ENCODE measurements around the gene SLC25A43.
"Not testable (repeated sequence)": the region's sequence is repeated elsewhere in the genome, so short reads cannot be mapped to it uniquely, and the experiment has no call there.

Gene SLC25A43

GRCh38 chrX:119398974-119399771 is at the start of gene SLC25A43:
SLC25A43 (plus strand) TSS chrX:119399336; CDS start chrX:119399404, 68 bp downstream.
- Histone ChIP-seq H3K9me3 (ENCODE audit: control insufficient read depth, insufficient read depth, low read length) (no peaks in the 10 kb centered on the region), H3K27ac (ENCODE audit: low read length) (no peak within 1 kb of the TSS), H3K4me1 (ENCODE audit: control insufficient read depth, insufficient read depth, low read length) (no peaks in the 10 kb centered on the region), H3K27me3 (ENCODE audit: control insufficient read depth, insufficient read depth, low read length) (no peaks in the 10 kb centered on the region), H3K4me3 (ENCODE audit: low read length) (peak within 1 kb of the TSS; percentile 58; the same call in 1 of the 2 replicates), H3K36me3 (ENCODE audit: control insufficient read depth, insufficient read depth, low read length) (no peaks in the 10 kb centered on the region)
- no peak for DNase-seq (ENCODE audit: low read depth, low spot score)
- WGBS (ENCODE audit: insufficient coverage, insufficient read length) = no CpG with 5 or more reads among the region's 77 CpGs

DNA sequence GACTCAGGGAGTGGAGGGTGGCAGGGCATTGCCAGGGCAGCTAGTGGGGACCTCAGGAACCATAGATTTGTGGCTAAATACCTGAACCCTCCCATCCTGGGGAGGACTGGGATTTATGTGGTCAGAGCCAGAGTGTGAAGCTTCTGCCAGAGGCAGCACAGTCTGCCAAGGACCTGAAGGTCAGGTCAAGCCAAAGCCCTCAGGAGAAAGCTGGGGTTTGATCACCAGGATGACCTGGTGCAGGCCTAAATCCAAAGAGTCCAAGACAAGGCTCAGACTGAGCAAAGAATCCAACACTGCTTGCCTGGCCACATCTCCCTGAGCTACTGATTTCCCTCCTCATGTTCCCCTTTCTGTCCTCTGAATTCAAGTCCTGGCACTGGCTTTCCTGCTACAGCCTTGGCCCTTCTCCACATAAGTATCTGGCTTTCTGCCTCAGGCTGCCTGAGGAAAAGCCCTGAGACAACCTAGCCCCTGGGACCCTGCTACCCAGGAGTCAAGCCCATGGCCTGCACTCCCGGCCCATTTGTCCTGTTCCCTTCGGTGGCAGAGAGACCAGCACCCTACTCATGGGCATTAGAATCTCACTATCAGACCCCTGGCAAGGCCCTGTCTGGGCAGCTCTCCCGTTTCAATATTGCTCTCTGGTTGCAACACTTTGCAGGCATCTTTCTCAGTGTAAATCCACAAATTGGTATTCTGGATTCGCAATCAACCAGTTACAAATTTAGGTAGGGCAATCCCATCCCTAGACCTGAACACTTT is 39.3 kb upstream of the SLC25A43 start:
- Histone ChIP-seq H3K27me3 (ENCODE audit: control insufficient read depth, insufficient read depth, low read length) (no peaks in the 10 kb centered on the region), H3K4me3 (ENCODE audit: low read length) (no peak overlapping the region), H3K36me3 (ENCODE audit: control insufficient read depth, insufficient read depth, low read length) (no peaks in the 10 kb centered on the region), H3K27ac (ENCODE audit: low read length) (no peak overlapping the region), H3K4me1 (ENCODE audit: control insufficient read depth, insufficient read depth, low read length) (no peaks in the 10 kb centered on the region), H3K9me3 (ENCODE audit: control insufficient read depth, insufficient read depth, low read length) (no peaks in the 10 kb centered on the region)
- WGBS (ENCODE audit: insufficient coverage, insufficient read length) = no CpG with 5 or more reads among the region's 4 CpGs
- DNase-seq (ENCODE audit: low read depth, low spot score) = no peak

DNA sequence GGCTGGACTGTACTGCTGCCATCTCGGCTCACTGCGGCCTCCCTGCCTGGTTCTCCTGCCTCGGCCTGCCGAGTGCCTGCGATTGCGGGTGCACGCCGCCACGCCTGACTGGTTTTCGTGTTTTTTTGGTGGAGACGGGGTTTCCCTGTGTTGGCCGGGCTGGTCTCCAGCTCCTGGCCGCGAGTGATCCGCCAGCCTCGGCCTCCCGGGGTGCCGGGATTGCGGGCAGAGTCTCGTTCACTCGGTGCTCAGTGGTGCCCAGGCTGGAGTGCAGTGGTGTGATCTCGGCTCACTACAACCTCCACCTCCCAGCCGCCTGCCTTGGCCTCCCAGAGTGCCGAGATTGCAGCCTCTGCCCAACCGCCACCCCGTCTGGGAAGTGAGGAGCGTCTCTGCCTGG is 37.7 kb upstream of the SLC25A43 start:
- not testable (repeated sequence) for H3K4me3 ChIP-seq (ENCODE audit: low read length); H3K4me1 ChIP-seq (ENCODE audit: control insufficient read depth, insufficient read depth, low read length); H3K27ac ChIP-seq (ENCODE audit: low read length); H3K27me3 ChIP-seq (ENCODE audit: control insufficient read depth, insufficient read depth, low read length); H3K9me3 ChIP-seq (ENCODE audit: control insufficient read depth, insufficient read depth, low read length); H3K36me3 ChIP-seq (ENCODE audit: control insufficient read depth, insufficient read depth, low read length); DNase-seq (ENCODE audit: low read depth, low spot score)
- WGBS (ENCODE audit: insufficient coverage, insufficient read length) = no CpG with 5 or more reads among the region's 27 CpGs

- not testable (repeated sequence) for DNase-seq (ENCODE audit: low read depth, low spot score); H3K27ac ChIP-seq (ENCODE audit: low read length); H3K36me3 ChIP-seq (ENCODE audit: control insufficient read depth, insufficient read depth, low read length); H3K4me3 ChIP-seq (ENCODE audit: low read length); H3K4me1 ChIP-seq (ENCODE audit: control insufficient read depth, insufficient read depth, low read length); H3K27me3 ChIP-seq (ENCODE audit: control insufficient read depth, insufficient read depth, low read length); H3K9me3 ChIP-seq (ENCODE audit: control insufficient read depth, insufficient read depth, low read length)
- WGBS (ENCODE audit: insufficient coverage, insufficient read length) = no CpG with 5 or more reads among the region's 24 CpGs
These were observed 37.1 kb upstream of the SLC25A43 start for GRCh38 chrX:119362074-119362473.

DNA sequence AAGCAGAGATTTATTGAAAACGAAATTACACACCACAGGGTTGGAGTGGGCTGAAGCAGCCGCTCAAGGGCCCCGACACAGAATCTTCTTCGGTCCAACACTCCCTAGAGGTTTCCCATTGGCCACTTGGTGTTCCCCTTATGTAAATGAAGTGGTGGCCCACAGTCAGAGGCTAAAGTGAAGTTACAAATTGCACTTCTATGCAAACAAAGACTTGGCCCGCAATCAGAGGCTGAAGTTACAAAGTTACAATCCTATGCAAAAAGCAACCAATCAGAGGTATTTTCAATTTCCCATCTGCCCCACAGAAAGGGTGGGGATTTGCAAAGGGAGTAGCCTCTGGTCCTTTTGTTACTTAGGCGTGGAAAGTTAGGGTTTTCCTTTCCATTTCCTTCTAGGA is 35.7 kb upstream of the SLC25A43 start:
- H3K27ac ChIP-seq (ENCODE audit: low read length) = no peak overlapping the region
- no peaks in the 10 kb centered on the region for H3K4me1 ChIP-seq (ENCODE audit: control insufficient read depth, insufficient read depth, low read length)
- no peak overlapping the region for H3K4me3 ChIP-seq (ENCODE audit: low read length)
- H3K36me3 ChIP-seq (ENCODE audit: control insufficient read depth, insufficient read depth, low read length) = no peaks in the 10 kb centered on the region
- no CpG with 5 or more reads among the region's 6 CpGs for WGBS (ENCODE audit: insufficient coverage, insufficient read length)
- H3K27me3 ChIP-seq (ENCODE audit: control insufficient read depth, insufficient read depth, low read length) = no peaks in the 10 kb centered on the region
- H3K9me3 ChIP-seq (ENCODE audit: control insufficient read depth, insufficient read depth, low read length) = no peaks in the 10 kb centered on the region
- no peak for DNase-seq (ENCODE audit: low read depth, low spot score)

DNA sequence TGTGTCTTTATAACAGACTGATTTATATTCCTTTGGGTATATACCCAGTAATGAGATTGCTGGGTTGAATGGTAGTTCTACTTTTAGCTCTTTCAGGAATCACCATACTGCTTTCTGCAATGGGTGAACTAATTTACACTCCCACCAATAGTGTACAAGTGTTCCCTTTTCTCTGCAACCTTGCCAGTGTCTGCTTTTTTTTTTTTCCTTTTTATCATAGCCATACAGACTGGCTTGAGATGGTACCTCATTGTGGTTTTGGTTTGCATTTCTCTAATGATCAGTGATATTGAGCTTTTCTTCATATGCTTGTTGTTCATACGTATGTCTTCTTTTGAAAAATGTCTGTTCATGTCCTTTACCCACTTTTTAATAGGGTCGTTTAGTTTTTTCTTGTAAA is 27.3 kb upstream of the SLC25A43 start:
- not testable (repeated sequence) for H3K9me3 ChIP-seq (ENCODE audit: control insufficient read depth, insufficient read depth, low read length); H3K4me1 ChIP-seq (ENCODE audit: control insufficient read depth, insufficient read depth, low read length); DNase-seq (ENCODE audit: low read depth, low spot score); H3K27ac ChIP-seq (ENCODE audit: low read length); H3K27me3 ChIP-seq (ENCODE audit: control insufficient read depth, insufficient read depth, low read length); H3K4me3 ChIP-seq (ENCODE audit: low read length); H3K36me3 ChIP-seq (ENCODE audit: control insufficient read depth, insufficient read depth, low read length)
- no CpG with 5 or more reads among the region's 2 CpGs for WGBS (ENCODE audit: insufficient coverage, insufficient read length)

- Histone ChIP-seq H3K4me3 (ENCODE audit: low read length) (no peak overlapping the region), H3K9me3 (ENCODE audit: control insufficient read depth, insufficient read depth, low read length) (no peaks in the 10 kb centered on the region), H3K27me3 (ENCODE audit: control insufficient read depth, insufficient read depth, low read length) (no peaks in the 10 kb centered on the region), H3K36me3 (ENCODE audit: control insufficient read depth, insufficient read depth, low read length) (no peaks in the 10 kb centered on the region), H3K27ac (ENCODE audit: low read length) (no peak overlapping the region), H3K4me1 (ENCODE audit: control insufficient read depth, insufficient read depth, low read length) (no peaks in the 10 kb centered on the region)
- no CpG with 5 or more reads among the region's 2 CpGs for WGBS (ENCODE audit: insufficient coverage, insufficient read length)
- no peak for DNase-seq (ENCODE audit: low read depth, low spot score)
These were observed 24.4 kb upstream of the SLC25A43 start for GRCh38 chrX:119374736-119375135.

DNA sequence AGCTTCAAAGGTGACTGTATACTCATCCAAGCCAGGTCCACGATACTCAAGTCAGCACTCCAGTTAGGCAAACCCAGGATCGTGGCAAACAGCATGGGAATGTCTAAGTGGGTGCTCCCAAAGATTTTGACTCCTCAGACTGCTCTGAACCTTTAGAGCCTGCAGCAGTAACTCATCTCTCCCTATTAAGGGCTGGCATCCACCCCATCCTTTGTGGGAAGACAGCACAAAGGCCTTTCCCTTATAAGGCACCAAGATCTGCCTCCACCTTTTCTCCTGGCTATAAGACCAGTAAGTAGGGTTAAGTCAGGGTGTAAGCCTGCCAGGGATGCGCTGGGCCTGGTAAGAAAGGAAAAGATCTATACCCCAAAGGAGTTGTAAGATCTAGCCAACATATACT is 23.6 kb upstream of the SLC25A43 start:
- Histone ChIP-seq H3K36me3 (ENCODE audit: control insufficient read depth, insufficient read depth, low read length) (no peaks in the 10 kb centered on the region), H3K4me1 (ENCODE audit: control insufficient read depth, insufficient read depth, low read length) (no peaks in the 10 kb centered on the region), H3K27me3 (ENCODE audit: control insufficient read depth, insufficient read depth, low read length) (no peaks in the 10 kb centered on the region), H3K27ac (ENCODE audit: low read length) (no peak overlapping the region), H3K9me3 (ENCODE audit: control insufficient read depth, insufficient read depth, low read length) (no peaks in the 10 kb centered on the region), H3K4me3 (ENCODE audit: low read length) (no peak overlapping the region)
- WGBS (ENCODE audit: insufficient coverage, insufficient read length) = no CpG with 5 or more reads among the region's 3 CpGs
- no peak for DNase-seq (ENCODE audit: low read depth, low spot score)

DNA sequence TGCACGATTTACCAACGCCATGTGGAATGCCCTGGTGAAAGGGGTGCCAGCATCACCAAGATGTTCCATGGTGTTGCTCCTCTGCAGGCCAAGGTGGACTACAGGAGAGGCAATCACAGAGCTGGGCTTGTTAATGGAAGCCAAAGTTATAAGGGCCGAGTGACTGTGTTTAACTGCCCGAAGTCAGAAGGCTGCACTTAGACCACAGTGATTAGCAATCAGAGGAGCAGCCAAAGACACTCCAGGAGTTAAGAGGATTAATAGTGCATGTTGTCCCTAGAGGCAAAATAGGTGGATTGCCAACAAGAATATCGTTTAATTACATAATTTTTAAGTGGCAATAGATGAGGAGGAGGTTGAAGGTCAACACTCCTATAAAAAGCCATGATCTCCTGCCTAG is 22.8 kb upstream of the SLC25A43 start:
- no peak for DNase-seq (ENCODE audit: low read depth, low spot score)
- Histone ChIP-seq H3K4me1 (ENCODE audit: control insufficient read depth, insufficient read depth, low read length) (no peaks in the 10 kb centered on the region), H3K27me3 (ENCODE audit: control insufficient read depth, insufficient read depth, low read length) (no peaks in the 10 kb centered on the region), H3K9me3 (ENCODE audit: control insufficient read depth, insufficient read depth, low read length) (no peaks in the 10 kb centered on the region), H3K4me3 (ENCODE audit: low read length) (no peak overlapping the region), H3K27ac (ENCODE audit: low read length) (no peak overlapping the region), H3K36me3 (ENCODE audit: control insufficient read depth, insufficient read depth, low read length) (no peaks in the 10 kb centered on the region)
- no CpG with 5 or more reads among the region's 5 CpGs for WGBS (ENCODE audit: insufficient coverage, insufficient read length)

GRCh38 chrX:119381349-119381944 is 17.7 kb upstream of the SLC25A43 start:
- Histone ChIP-seq H3K27me3 (ENCODE audit: control insufficient read depth, insufficient read depth, low read length) (no peaks in the 10 kb centered on the region), H3K4me1 (ENCODE audit: control insufficient read depth, insufficient read depth, low read length) (no peaks in the 10 kb centered on the region), H3K9me3 (ENCODE audit: control insufficient read depth, insufficient read depth, low read length) (no peaks in the 10 kb centered on the region), H3K27ac (ENCODE audit: low read length) (no peak overlapping the region), H3K36me3 (ENCODE audit: control insufficient read depth, insufficient read depth, low read length) (no peaks in the 10 kb centered on the region), H3K4me3 (ENCODE audit: low read length) (no peak overlapping the region)
- WGBS (ENCODE audit: insufficient coverage, insufficient read length) = no CpG with 5 or more reads among the region's 1 CpG
- DNase-seq (ENCODE audit: low read depth, low spot score) = no peak

Data from iPS DF 6.9 (cell line).